Common myeloid progenitor, CD34-positive (primary cell): ENCODE results near the gene ADAMTS18. TPM values are rescaled to one million over a fixed set of nuclear protein-coding genes. Genes with fewer than 3 reads are reported as not detected.

ENCODE experiments used
- CTCF ChIA-PET: fragments of 350-600 bp; sonication (Branson Sonifier 250); formaldehyde crosslinking; loops from one replicate; lab custom pipeline; 2021; ENCODE audit warnings: antibody characterized with exemption; lab: Charles Lee
- POLR2A ChIA-PET: fragments of 350-600 bp; sonication (Branson Sonifier 250); formaldehyde crosslinking; loops from one replicate; lab custom pipeline; 2021; ENCODE audit warnings: antibody characterized with exemption; lab: Charles Lee
- DNase-seq, 3 donors: peaks; one replicate each; pipeline versions ENCODE4 v3.0.0 to v3.0.0-alpha.2; 2013
- H3K27ac ChIP-seq, 2 experiments: 1 replicate in 1 of 2; 2 replicates in 1 of 2; pipeline ENCODE4 v1.7.0; 2013; ENCODE audit warnings: inconsistent platforms in 2 of 2, low read length in 2 of 2, mild to moderate bottlenecking in 2 of 2, low read depth in 1 of 2, moderate library complexity in 1 of 2; ENCODE audit not compliant: severe bottlenecking in 2 of 2, insufficient read depth in 1 of 2, poor library complexity in 1 of 2
- H3K27me3 ChIP-seq, 5 experiments: replicated peaks in 2 of 5; 1 replicate in 3 of 5; 2 replicates in 2 of 5; pipeline versions ENCODE4 v1.6.1 to v1.7.0; 2013; ENCODE audit warnings: low read length in 4 of 5, mild to moderate bottlenecking in 2 of 5, moderate library complexity in 2 of 5, inconsistent platforms in 1 of 5; ENCODE audit not compliant: insufficient read depth in 5 of 5, control insufficient read depth in 4 of 5
- H3K36me3 ChIP-seq, 4 experiments: 1 replicate in 2 of 4; 2 replicates in 2 of 4; pipeline versions ENCODE4 v1.6.1 to v1.7.0; 2013; ENCODE audit warnings: low read length in 3 of 4, control low read depth in 1 of 4, mild to moderate bottlenecking in 1 of 4; ENCODE audit not compliant: control insufficient read depth in 4 of 4, insufficient read depth in 4 of 4
- H3K4me1 ChIP-seq, 4 experiments: 1 replicate in 3 of 4; 2 replicates in 1 of 4; pipeline versions ENCODE4 v1.6.1 to v1.7.1; 2013; ENCODE audit warnings: low read length in 3 of 4, mild to moderate bottlenecking in 3 of 4, control low read depth in 1 of 4, inconsistent platforms in 1 of 4, moderate library complexity in 1 of 4; ENCODE audit not compliant: control insufficient read depth in 4 of 4, insufficient read depth in 4 of 4; ENCODE audit errors: control extremely low read depth in 1 of 4
- H3K4me3 ChIP-seq, 7 experiments: 1 replicate in 4 of 7; 2 replicates in 3 of 7; pipeline versions ENCODE4 v1.5.1 to v1.7.0; 2013; ENCODE audit warnings: mild to moderate bottlenecking in 7 of 7, low read length in 6 of 7, moderate library complexity in 6 of 7, inconsistent platforms in 2 of 7, low read depth in 2 of 7, control low read depth in 1 of 7; ENCODE audit not compliant: insufficient read depth in 4 of 7, control insufficient read depth in 1 of 7; ENCODE audit errors: extremely low read depth in 1 of 7
- H3K9me3 ChIP-seq, 5 experiments: 1 replicate in 4 of 5; 2 replicates in 1 of 5; pipeline versions ENCODE4 v1.6.1 to v1.7.1; 2013; ENCODE audit warnings: low read length in 4 of 5, mild to moderate bottlenecking in 2 of 5, inconsistent platforms in 1 of 5, low read depth in 1 of 5, moderate library complexity in 1 of 5; ENCODE audit not compliant: control insufficient read depth in 4 of 5, insufficient read depth in 2 of 5; ENCODE audit errors: control extremely low read depth in 1 of 5
- WGBS: methylation state at CpG from one replicate; pipeline ENCODE4 v1.1.5; 2013; ENCODE audit not compliant: insufficient coverage; 5-methylcytosine and 5-hydroxymethylcytosine counted together
- polyA plus RNA-seq: library from polyadenylated mRNA; unstranded; fragments of 120-200 nt; gene quantifications from one replicate; pipeline ENCODE4 v1.2.1, GENCODE V29; 2013

Gene ADAMTS18
- not detected for polyA plus RNA-seq

DNA sequence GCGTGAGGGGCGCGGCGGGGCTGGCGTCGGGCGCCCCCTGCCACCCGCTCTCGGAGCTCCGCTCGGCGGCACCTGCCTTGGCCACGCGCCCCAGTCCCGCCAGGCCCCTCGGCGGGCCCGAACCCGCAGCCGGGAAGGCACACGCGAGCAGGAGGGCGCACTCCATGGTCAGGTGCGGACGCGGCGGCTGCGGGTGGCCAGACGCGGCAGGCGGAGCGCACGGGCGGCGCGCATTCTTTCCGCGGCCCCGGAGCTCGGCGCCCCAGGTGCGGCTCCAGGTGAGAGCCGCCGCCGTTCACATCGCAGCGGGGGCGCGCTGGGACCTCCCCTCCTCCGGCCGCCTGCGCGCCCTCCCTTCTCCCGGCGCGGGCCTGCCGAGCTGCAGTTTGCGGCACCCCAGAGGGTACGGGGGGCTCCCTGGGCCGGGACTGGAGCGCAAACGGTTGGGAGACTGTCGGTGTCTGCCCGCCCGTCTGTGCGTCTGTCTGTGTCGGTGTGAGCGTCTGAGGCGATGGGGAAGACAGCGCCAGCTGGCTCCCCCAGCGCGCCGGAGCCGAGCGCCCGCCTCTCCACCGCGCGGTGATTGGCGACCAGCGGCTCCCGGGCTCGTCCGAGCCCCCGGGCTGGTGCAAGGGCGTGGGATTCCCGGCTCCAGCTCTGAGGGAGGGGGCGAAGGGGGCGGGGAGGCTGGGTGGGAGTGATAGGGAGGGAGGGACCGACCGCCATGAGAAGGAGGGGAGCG, at the start of gene ADAMTS18:
TSS of gene ADAMTS18 (minus strand) at position 505 of the 742 bp plus-strand sequence. CDS start at position 166, 339 bp downstream.
- H3K4me1 ChIP-seq: no peaks in the 10 kb centered on the region
- H3K36me3 ChIP-seq: no peaks in the 10 kb centered on the region
- H3K9me3 ChIP-seq: no peaks in the 10 kb centered on the region
- POLR2A ChIA-PET: no interaction called here
- H3K4me3 ChIP-seq: no peak within 1 kb of the TSS
- peaks cover 12 to 64% (median 30%) of the 10 kb centered on the region in 5 experiments for H3K27me3 ChIP-seq
- DNase-seq: no peak
- no peak within 1 kb of the TSS for H3K27ac ChIP-seq
- 3% methylated on average over 75 of the region's 92 CpGs for WGBS
- CTCF ChIA-PET: no interaction called here

DNA sequence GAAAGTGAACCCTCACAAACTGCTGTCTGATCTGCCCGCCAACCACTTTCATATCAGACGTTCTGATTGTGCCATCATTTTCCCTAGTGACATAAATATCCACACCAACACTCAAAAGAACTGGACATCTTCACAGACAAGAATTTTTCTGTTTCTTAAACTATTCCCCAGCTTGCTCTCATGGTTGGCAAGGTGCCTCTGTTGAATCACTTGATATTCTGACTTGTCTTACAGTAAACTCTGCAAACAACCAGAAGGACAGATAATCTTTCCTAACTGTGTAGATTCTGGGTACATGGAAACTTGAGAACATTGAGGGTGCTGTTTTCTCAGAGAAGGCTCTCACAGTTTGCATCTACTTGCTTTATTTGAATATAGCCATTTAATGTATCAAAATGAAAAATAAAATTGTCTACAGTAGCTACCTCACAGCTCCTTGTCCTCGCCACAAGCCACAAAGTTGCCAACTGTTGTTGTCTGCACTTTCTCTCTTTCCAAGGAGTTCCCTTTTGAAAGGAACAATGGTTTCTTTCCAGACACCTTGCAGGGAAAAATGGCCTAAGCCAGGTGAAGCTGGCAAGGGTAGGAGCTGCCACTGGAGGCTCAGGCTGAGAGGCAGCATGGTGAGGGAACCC, 46.0 kb upstream of the ADAMTS18 start:
- H3K4me1 ChIP-seq: no peaks in the 10 kb centered on the region
- DNase-seq: no peak
- ChIA-PET CTCF (no interaction called here), POLR2A (no interaction called here)
- H3K27ac ChIP-seq: no peak overlapping the region
- 93% methylated on average over 3 of the region's 3 CpGs for WGBS
- H3K4me3 ChIP-seq: no peak overlapping the region
- H3K9me3 ChIP-seq: no peaks in the 10 kb centered on the region
- no peaks in the 10 kb centered on the region for H3K36me3 ChIP-seq
- no peaks in the 10 kb centered on the region for H3K27me3 ChIP-seq

GRCh38 chr16:77472262-77472661, 37.4 kb upstream of the ADAMTS18 start:
- H3K4me3 ChIP-seq: no peak overlapping the region
- no peak overlapping the region for H3K27ac ChIP-seq
- no peaks in the 10 kb centered on the region for H3K27me3 ChIP-seq
- no peaks in the 10 kb centered on the region for H3K36me3 ChIP-seq
- H3K9me3 ChIP-seq: peaks cover 0 to 2% (median 0%) of the 10 kb centered on the region in 5 experiments
- ChIA-PET CTCF (interaction anchor here (0.8 kb wide), 1 partner anchor 35 kb away, joined by 3 read pairs; no protein-coding TSS in a partner anchor), POLR2A (no interaction called here)
- H3K4me1 ChIP-seq: no peaks in the 10 kb centered on the region
- no CpG with 5 or more reads among the region's 1 CpG for WGBS
- no peak for DNase-seq

DNA sequence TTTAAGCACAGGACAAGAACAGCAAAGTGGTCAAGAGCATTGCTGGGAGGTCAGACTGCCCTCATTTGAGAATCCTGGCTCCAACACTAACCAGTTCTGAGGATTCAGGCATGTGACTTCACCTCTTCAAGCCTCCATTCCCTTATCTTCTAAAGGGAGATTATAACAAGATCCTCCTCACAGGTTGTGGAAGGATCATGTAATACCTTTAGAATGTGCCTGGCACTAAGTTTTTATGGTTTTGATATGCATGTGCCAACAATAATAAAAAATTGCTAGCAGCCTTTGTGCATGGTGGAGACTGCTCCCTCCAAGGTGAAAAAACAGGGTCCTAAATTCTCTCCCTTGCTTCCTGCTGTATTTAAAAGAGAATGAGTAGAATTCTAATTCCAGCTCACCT, 36.0 kb upstream of the ADAMTS18 start:
- ChIA-PET CTCF (no interaction called here), POLR2A (no interaction called here)
- Histone ChIP-seq H3K4me3 (no peak overlapping the region), H3K27me3 (no peaks in the 10 kb centered on the region), H3K36me3 (no peaks in the 10 kb centered on the region), H3K9me3 (peaks cover 0 to 2% (median 0%) of the 10 kb centered on the region in 5 experiments), H3K4me1 (no peaks in the 10 kb centered on the region), H3K27ac (no peak overlapping the region)
- no peak for DNase-seq

- no peak overlapping the region for H3K27ac ChIP-seq
- H3K4me3 ChIP-seq: no peak overlapping the region
- no peaks in the 10 kb centered on the region for H3K27me3 ChIP-seq
- no peaks in the 10 kb centered on the region for H3K36me3 ChIP-seq
- ChIA-PET POLR2A (no interaction called here), CTCF (no interaction called here)
- 67% methylated on average over 1 of the region's 3 CpGs for WGBS
- no peaks in the 10 kb centered on the region for H3K4me1 ChIP-seq
- DNase-seq: no peak
- H3K9me3 ChIP-seq: peaks cover 0 to 2% (median 0%) of the 10 kb centered on the region in 5 experiments
Observed at GRCh38 chr16:77469634-77470033, 34.8 kb upstream of the ADAMTS18 start.

- ChIA-PET POLR2A (no interaction called here), CTCF (no interaction called here)
- DNase-seq: no peak
- H3K9me3 ChIP-seq: peaks cover 0 to 2% (median 0%) of the 10 kb centered on the region in 5 experiments
- no peaks in the 10 kb centered on the region for H3K4me1 ChIP-seq
- H3K27me3 ChIP-seq: no peaks in the 10 kb centered on the region
- no peaks in the 10 kb centered on the region for H3K36me3 ChIP-seq
- 21% methylated on average over 2 of the region's 3 CpGs for WGBS
- H3K27ac ChIP-seq: no peak overlapping the region
- H3K4me3 ChIP-seq: no peak overlapping the region
Observed at GRCh38 chr16:77468831-77469230, 34.0 kb upstream of the ADAMTS18 start.

DNA sequence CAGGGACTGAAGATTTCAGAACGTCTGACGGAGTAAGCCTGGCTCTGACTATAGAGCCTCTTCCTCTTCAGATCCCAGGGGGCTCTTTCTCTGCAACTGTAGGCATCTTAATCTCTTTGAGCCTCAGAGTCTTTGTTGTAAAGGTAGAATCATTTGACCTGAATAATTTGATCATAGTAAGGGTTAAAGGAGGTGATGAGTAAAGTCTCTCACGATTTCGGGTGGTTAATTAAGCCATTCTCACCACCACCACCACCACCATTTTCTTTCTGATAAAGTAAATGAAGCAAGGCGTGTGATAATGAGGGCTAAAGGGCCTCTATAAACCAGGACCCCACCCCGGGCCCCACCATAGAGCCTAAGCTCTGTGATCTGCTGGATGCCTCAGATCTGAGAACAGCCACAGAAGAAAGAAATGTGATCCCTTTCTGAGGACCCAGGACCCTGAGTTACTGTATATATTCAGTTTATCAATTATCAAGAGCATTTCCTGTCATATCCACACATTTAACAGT, 33.0 kb upstream of the ADAMTS18 start:
- H3K27me3 ChIP-seq: no peaks in the 10 kb centered on the region
- CTCF ChIA-PET: no interaction called here
- H3K4me3 ChIP-seq: no peak overlapping the region
- H3K4me1 ChIP-seq: no peaks in the 10 kb centered on the region
- no peak overlapping the region for H3K27ac ChIP-seq
- POLR2A ChIA-PET: no interaction called here
- peaks cover 0 to 2% (median 0%) of the 10 kb centered on the region in 5 experiments for H3K9me3 ChIP-seq
- DNase-seq: no peak
- 56% methylated on average over 4 of the region's 6 CpGs for WGBS
- H3K36me3 ChIP-seq: no peaks in the 10 kb centered on the region
